Measurements from ENCODE around the gene GCNA. TPM values are rescaled to one million over a fixed set of nuclear protein-coding genes. Genes with fewer than 3 reads are reported as not detected.
"Not testable (repeated sequence)": the region's sequence is repeated elsewhere in the genome, so short reads cannot be mapped to it uniquely, and the experiment has no call there.

The GCNA gene
- total RNA-seq, 4 donors from 2014 or later: 0.67 to 3.8 (median 0.98) TPM

GRCh38 chrX:71637848-71638247 is 59.6 kb downstream of the GCNA start:
- DNase-seq (ENCODE audit: low spot score in 2 of 2): peak in 1 of 2 donors; percentile 52
- no peak overlapping the region for H3K4me3 ChIP-seq (ENCODE audit: low read depth, poor library complexity, severe bottlenecking)
- TF ChIP-seq CTCF (IDR thresholded peaks at IDR 0.05) (no peak), POLR2A (IDR thresholded peaks at IDR 0.05) (no peak)
- intact Hi-C loops (cut with DNase I; ENCODE audit: low total_unique reads): no loop called here
- WGBS, 2 donors: 53% methylated on average over 4 of the region's 4 CpGs

GRCh38 chrX:71638409-71638808 is 60.2 kb downstream of the GCNA start:
- TF ChIP-seq CTCF (IDR thresholded peaks at IDR 0.05): no peak
- no peak for TF ChIP-seq POLR2A (IDR thresholded peaks at IDR 0.05)
- intact Hi-C loops (cut with DNase I; ENCODE audit: low total_unique reads): no loop called here
- no peak overlapping the region for H3K4me3 ChIP-seq (ENCODE audit: low read depth, poor library complexity, severe bottlenecking)
- WGBS, 2 donors: 70 to 83% methylated on average over 4 of the region's 4 CpGs
- DNase-seq (ENCODE audit: low spot score in 2 of 2): no peak

GRCh38 chrX:71640002-71640401 is 61.8 kb downstream of the GCNA start:
- no peak for TF ChIP-seq CTCF (IDR thresholded peaks at IDR 0.05)
- no peak for TF ChIP-seq POLR2A (IDR thresholded peaks at IDR 0.05)
- 87 to 94% methylated on average over 4 of the region's 4 CpGs for WGBS, 2 donors
- intact Hi-C loops (cut with DNase I; ENCODE audit: low total_unique reads): no loop called here
- DNase-seq (ENCODE audit: low spot score in 2 of 2): no peak
- no peak overlapping the region for H3K4me3 ChIP-seq (ENCODE audit: low read depth, poor library complexity, severe bottlenecking)

GRCh38 chrX:71644406-71644805 is 66.2 kb downstream of the GCNA start:
- H3K4me3 ChIP-seq (ENCODE audit: low read depth, poor library complexity, severe bottlenecking); intact Hi-C loops (cut with DNase I; ENCODE audit: low total_unique reads); DNase-seq (ENCODE audit: low spot score in 2 of 2): not testable (repeated sequence)
- 61 to 70% methylated on average over 5 to 6 of the region's 6 CpGs for WGBS, 2 donors

GRCh38 chrX:71650333-71650969 is 72.2 kb downstream of the GCNA start:
- DNase-seq (ENCODE audit: low spot score in 2 of 2): no peak
- no peak for TF ChIP-seq POLR2A (IDR thresholded peaks at IDR 0.05)
- no peak for TF ChIP-seq CTCF (IDR thresholded peaks at IDR 0.05)

GRCh38 chrX:71652405-71652804 is 74.2 kb downstream of the GCNA start:
- DNase-seq (ENCODE audit: low spot score in 2 of 2): no peak
- 22 to 41% methylated on average over 2 of the region's 2 CpGs for WGBS, 2 donors
- intact Hi-C loops (cut with DNase I; ENCODE audit: low total_unique reads): no loop called here
- H3K4me3 ChIP-seq (ENCODE audit: low read depth, poor library complexity, severe bottlenecking): no peak overlapping the region
- TF ChIP-seq POLR2A (IDR thresholded peaks at IDR 0.05) (no peak), CTCF (IDR thresholded peaks at IDR 0.05) (no peak)

More at GRCh38 chrX:71650333-71650969, 72.2 kb downstream of the GCNA start:
- intact Hi-C loops (cut with DNase I; ENCODE audit: low total_unique reads): no loop called here
- WGBS, 2 donors: 54 to 70% methylated on average over 4 of the region's 4 CpGs
- H3K4me3 ChIP-seq (ENCODE audit: low read depth, poor library complexity, severe bottlenecking): no peak overlapping the region
